Measurements from ENCODE around the gene IKZF3.

IKZF3 gene

DNA sequence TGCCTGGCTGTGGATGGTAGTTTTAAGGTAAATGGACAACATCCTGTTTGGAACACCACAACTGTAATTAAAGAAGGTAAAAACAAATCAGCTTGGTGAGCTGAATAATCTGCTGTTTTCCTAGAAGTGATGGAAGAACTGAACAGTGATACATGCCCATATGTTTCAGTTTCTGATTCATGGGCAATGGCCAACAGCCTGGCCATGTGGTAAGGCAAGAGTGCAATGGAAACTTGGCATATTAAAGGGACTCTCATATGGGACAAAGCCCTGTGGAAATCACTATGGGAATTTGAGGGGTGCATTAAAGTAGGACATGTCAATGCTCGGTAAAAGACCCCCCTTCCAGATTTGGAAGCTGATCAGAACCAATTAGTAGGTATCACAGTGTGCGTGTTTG, 37.8 kb downstream of the IKZF3 start:
- no peak overlapping the region for H3K4me3 ChIP-seq (replicated peaks; ENCODE audit: low read depth, low read length)
- TF ChIP-seq, protein P1, sequence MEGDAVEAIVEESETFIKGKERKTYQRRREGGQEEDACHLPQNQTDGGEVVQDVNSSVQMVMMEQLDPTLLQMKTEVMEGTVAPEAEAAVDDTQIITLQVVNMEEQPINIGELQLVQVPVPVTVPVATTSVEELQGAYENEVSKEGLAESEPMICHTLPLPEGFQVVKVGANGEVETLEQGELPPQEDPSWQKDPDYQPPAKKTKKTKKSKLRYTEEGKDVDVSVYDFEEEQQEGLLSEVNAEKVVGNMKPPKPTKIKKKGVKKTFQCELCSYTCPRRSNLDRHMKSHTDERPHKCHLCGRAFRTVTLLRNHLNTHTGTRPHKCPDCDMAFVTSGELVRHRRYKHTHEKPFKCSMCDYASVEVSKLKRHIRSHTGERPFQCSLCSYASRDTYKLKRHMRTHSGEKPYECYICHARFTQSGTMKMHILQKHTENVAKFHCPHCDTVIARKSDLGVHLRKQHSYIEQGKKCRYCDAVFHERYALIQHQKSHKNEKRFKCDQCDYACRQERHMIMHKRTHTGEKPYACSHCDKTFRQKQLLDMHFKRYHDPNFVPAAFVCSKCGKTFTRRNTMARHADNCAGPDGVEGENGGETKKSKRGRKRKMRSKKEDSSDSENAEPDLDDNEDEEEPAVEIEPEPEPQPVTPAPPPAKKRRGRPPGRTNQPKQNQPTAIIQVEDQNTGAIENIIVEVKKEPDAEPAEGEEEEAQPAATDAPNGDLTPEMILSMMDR (IDR thresholded peaks at IDR 0.05; ENCODE audit: low read depth, low read length, missing control alignments), result no peak
- DNase-seq (ENCODE audit: extremely low read depth, low read depth), result no peak

GRCh38 chr17:39823407-39824054, 40.6 kb downstream of the IKZF3 start:
- no peak overlapping the region for H3K4me3 ChIP-seq (replicated peaks; ENCODE audit: low read depth, low read length)
- no peak for DNase-seq (ENCODE audit: extremely low read depth, low read depth)
- TF ChIP-seq, protein P1 (IDR thresholded peaks at IDR 0.05; ENCODE audit: low read depth, low read length, missing control alignments), result no peak

DNA sequence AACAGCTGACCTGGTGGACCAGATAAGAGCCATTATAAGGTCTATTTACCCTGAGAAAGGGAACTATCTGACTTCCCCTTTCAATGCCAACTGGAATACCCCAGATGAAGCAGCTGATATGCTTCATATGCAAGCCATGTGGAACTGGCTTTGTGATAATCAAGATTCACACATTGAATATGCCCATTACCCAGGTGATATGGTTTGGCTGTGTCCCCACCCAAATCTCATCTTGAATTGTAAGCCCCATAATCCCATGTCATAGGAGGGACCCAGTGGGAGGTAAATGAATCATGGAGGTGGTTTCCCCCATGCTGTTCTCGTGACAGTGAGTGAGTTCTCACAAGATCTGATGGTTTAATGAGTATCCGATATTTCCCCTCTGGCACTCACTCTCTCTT, 42.1 kb downstream of the IKZF3 start:
- TF ChIP-seq, protein P1 (IDR thresholded peaks at IDR 0.05; ENCODE audit: low read depth, low read length, missing control alignments), result no peak
- no peak overlapping the region for H3K4me3 ChIP-seq (replicated peaks; ENCODE audit: low read depth, low read length)
- DNase-seq (ENCODE audit: extremely low read depth, low read depth), result no peak

DNA sequence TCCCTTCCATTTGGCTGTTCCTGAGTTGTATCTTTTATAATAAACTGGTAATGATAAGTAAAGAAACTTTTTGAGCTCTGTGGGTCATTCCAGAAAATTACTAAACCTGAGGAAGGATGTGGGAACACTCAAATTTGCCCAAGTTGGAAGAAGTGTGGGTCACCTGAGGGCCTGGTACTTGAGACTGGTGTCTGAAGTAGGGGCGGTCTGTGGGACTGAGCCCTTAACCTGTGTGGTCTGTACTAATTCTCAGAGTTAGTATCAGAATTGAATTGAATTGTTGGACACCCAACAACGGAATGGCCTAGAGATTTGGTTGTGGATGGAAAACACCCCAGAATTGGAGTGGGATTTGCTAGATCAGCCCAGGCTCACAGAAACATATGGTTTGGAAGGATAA, 43.1 kb downstream of the IKZF3 start:
- H3K4me3 ChIP-seq (replicated peaks; ENCODE audit: low read depth, low read length), result no peak overlapping the region
- DNase-seq (ENCODE audit: extremely low read depth, low read depth), result no peak
- TF ChIP-seq, protein P1 (IDR thresholded peaks at IDR 0.05; ENCODE audit: low read depth, low read length, missing control alignments), result no peak

DNA sequence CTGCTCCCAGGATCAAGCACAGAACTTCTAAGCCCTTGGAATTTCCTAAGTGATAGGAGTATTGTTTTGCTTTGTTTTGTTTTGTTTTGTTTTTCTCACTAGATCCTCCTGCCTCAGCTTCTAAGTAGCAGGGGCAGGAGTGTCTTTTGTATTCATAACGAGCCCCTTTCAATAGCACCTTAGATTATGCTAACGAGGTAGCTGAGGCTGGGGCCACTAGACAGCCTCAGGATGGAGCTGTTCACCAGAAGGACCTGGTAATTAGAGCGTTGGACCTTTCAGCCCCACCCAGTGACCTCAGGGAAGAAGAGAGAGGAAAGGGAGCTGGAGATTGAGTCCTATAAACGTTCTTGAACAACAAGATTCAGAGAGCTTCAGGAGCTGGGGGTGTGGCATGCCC, 43.6 kb downstream of the IKZF3 start:
- no peak for DNase-seq (ENCODE audit: extremely low read depth, low read depth)
- H3K4me3 ChIP-seq (replicated peaks; ENCODE audit: low read depth, low read length), result no peak overlapping the region
- TF ChIP-seq, protein P1 (IDR thresholded peaks at IDR 0.05; ENCODE audit: low read depth, low read length, missing control alignments), result no peak

GRCh38 chr17:39818358-39819000, 45.6 kb downstream of the IKZF3 start:
- DNase-seq (ENCODE audit: extremely low read depth, low read depth), result no peak
- TF ChIP-seq, protein P1 (IDR thresholded peaks at IDR 0.05; ENCODE audit: low read depth, low read length, missing control alignments), result no peak
- H3K4me3 ChIP-seq (replicated peaks; ENCODE audit: low read depth, low read length), result no peak overlapping the region

All from HFF-Myc (cell line).